ENCODE data around the gene IL6ST. TPM values are rescaled to one million over a fixed set of nuclear protein-coding genes. Genes with fewer than 3 reads are reported as not detected.
"Not testable (repeated sequence)": the region's sequence is repeated elsewhere in the genome, so short reads cannot be mapped to it uniquely, and the experiment has no call there.

IL6ST gene
- total and polyA plus RNA-seq, 2 experiments from 2014 or later = 197 to 242 TPM

- H3K27ac ChIP-seq = no peak overlapping the region
- H4K20me1 ChIP-seq (ENCODE audit: insufficient read depth) = no peaks in the 10 kb centered on the region
- H3K9me2 ChIP-seq (ENCODE audit: insufficient read depth) = no peaks in the 10 kb centered on the region
- no peak overlapping the region for H3K9ac ChIP-seq
- peaks cover 54% of the 10 kb centered on the region for H3K36me3 ChIP-seq (ENCODE audit: low read depth)
- DNase-seq = no peak
- in situ Hi-C loops (cut with MboI) = no loop called here
- H3K4me1 ChIP-seq (ENCODE audit: insufficient read depth) = peaks cover 11% of the 10 kb centered on the region; the same call in 1 of the 2 replicates
- TF ChIP-seq EZH2phosphoT487 (IDR thresholded peaks at IDR 0.05; ENCODE audit: insufficient read depth, low read depth) = no peak
- TF ChIP-seq EZH2 (IDR thresholded peaks at IDR 0.05; ENCODE audit: insufficient read depth, poor library complexity, severe bottlenecking) = no peak
- H3K79me2 ChIP-seq (ENCODE audit: insufficient read depth) = peaks cover 74% of the 10 kb centered on the region
- H2AFZ ChIP-seq = no peak overlapping the region
- H3K27me3 ChIP-seq (replicated peaks; ENCODE audit: insufficient read depth) = no peaks in the 10 kb centered on the region
- no peak overlapping the region for H3K4me3 ChIP-seq
- H3K4me2 ChIP-seq (ENCODE audit: unreplicated experiment) = no peak overlapping the region
- no peaks in the 10 kb centered on the region for H3F3A ChIP-seq (ENCODE audit: insufficient read depth)
- H3K9me3 ChIP-seq (ENCODE audit: low read depth) = no peaks in the 10 kb centered on the region
These were observed 28.5 kb downstream of the IL6ST start for GRCh38 chr5:55966284-55966683.

GRCh38 chr5:55965525-55965924 is 29.2 kb downstream of the IL6ST start:
- DNase-seq = no peak
- no peaks in the 10 kb centered on the region for H3K9me3 ChIP-seq (ENCODE audit: low read depth)
- H4K20me1 ChIP-seq (ENCODE audit: insufficient read depth) = no peaks in the 10 kb centered on the region
- H3F3A ChIP-seq (ENCODE audit: insufficient read depth) = no peaks in the 10 kb centered on the region
- H3K4me3 ChIP-seq = no peak overlapping the region
- in situ Hi-C loops (cut with MboI) = no loop called here
- no peak for TF ChIP-seq EZH2 (IDR thresholded peaks at IDR 0.05; ENCODE audit: insufficient read depth, poor library complexity, severe bottlenecking)
- no peak for TF ChIP-seq EZH2phosphoT487 (IDR thresholded peaks at IDR 0.05; ENCODE audit: insufficient read depth, low read depth)
- no peak overlapping the region for H3K4me2 ChIP-seq (ENCODE audit: unreplicated experiment)
- H3K27me3 ChIP-seq (replicated peaks; ENCODE audit: insufficient read depth) = no peaks in the 10 kb centered on the region
- no peak overlapping the region for H3K27ac ChIP-seq
- peaks cover 67% of the 10 kb centered on the region for H3K79me2 ChIP-seq (ENCODE audit: insufficient read depth)
- no peak overlapping the region for H2AFZ ChIP-seq
- peaks cover 61% of the 10 kb centered on the region for H3K36me3 ChIP-seq (ENCODE audit: low read depth)
- 86 to 91% methylated on average over 6 of the region's 6 CpGs for WGBS, 2 experiments (ENCODE audit: low coverage in 1 of 2, low lambda C conversion rate in 2 of 2, missing lambda C conversion rate in 2 of 2)
- peaks cover 11% of the 10 kb centered on the region; the same call in 1 of the 2 replicates for H3K4me1 ChIP-seq (ENCODE audit: insufficient read depth)
- H3K9me2 ChIP-seq (ENCODE audit: insufficient read depth) = no peaks in the 10 kb centered on the region
- H3K9ac ChIP-seq = no peak overlapping the region

GRCh38 chr5:55960779-55961178 is 34.0 kb downstream of the IL6ST start:
- Histone ChIP-seq H3K27me3 (replicated peaks; ENCODE audit: insufficient read depth) (no peaks in the 10 kb centered on the region), H3K36me3 (ENCODE audit: low read depth) (peaks cover 71% of the 10 kb centered on the region), H3F3A (ENCODE audit: insufficient read depth) (no peaks in the 10 kb centered on the region), H3K9ac (no peak overlapping the region), H3K4me1 (ENCODE audit: insufficient read depth) (no peaks in the 10 kb centered on the region), H3K79me2 (ENCODE audit: insufficient read depth) (peaks cover 33% of the 10 kb centered on the region), H3K9me3 (ENCODE audit: low read depth) (no peaks in the 10 kb centered on the region), H3K27ac (no peak overlapping the region), H4K20me1 (ENCODE audit: insufficient read depth) (no peaks in the 10 kb centered on the region), H3K4me2 (ENCODE audit: unreplicated experiment) (no peak overlapping the region), H2AFZ (no peak overlapping the region), H3K9me2 (ENCODE audit: insufficient read depth) (no peaks in the 10 kb centered on the region), H3K4me3 (no peak overlapping the region)
- no peak for TF ChIP-seq EZH2 (IDR thresholded peaks at IDR 0.05; ENCODE audit: insufficient read depth, poor library complexity, severe bottlenecking)
- no peak for TF ChIP-seq EZH2phosphoT487 (IDR thresholded peaks at IDR 0.05; ENCODE audit: insufficient read depth, low read depth)
- in situ Hi-C loops (cut with MboI) = no loop called here
- WGBS, 2 experiments (ENCODE audit: low coverage in 1 of 2, low lambda C conversion rate in 2 of 2, missing lambda C conversion rate in 2 of 2) = 93 to 97% methylated on average over 7 of the region's 7 CpGs
- DNase-seq = no peak

- H3F3A ChIP-seq (ENCODE audit: insufficient read depth) = no peaks in the 10 kb centered on the region
- H3K9me3 ChIP-seq (ENCODE audit: low read depth) = no peaks in the 10 kb centered on the region
- peaks cover 79% of the 10 kb centered on the region for H3K36me3 ChIP-seq (ENCODE audit: low read depth)
- no peaks in the 10 kb centered on the region for H3K9me2 ChIP-seq (ENCODE audit: insufficient read depth)
- no peaks in the 10 kb centered on the region for H3K4me1 ChIP-seq (ENCODE audit: insufficient read depth)
- H4K20me1 ChIP-seq (ENCODE audit: insufficient read depth) = no peaks in the 10 kb centered on the region
- H3K27me3 ChIP-seq (replicated peaks; ENCODE audit: insufficient read depth) = no peaks in the 10 kb centered on the region
- H3K79me2 ChIP-seq (ENCODE audit: insufficient read depth) = peaks cover 20% of the 10 kb centered on the region
- no peak overlapping the region for H3K9ac ChIP-seq
- no peak overlapping the region for H2AFZ ChIP-seq
- no peak overlapping the region for H3K4me3 ChIP-seq
- no peak for TF ChIP-seq EZH2phosphoT487 (IDR thresholded peaks at IDR 0.05; ENCODE audit: insufficient read depth, low read depth)
- TF ChIP-seq EZH2 (IDR thresholded peaks at IDR 0.05; ENCODE audit: insufficient read depth, poor library complexity, severe bottlenecking) = no peak
- no peak overlapping the region for H3K27ac ChIP-seq
- DNase-seq = no peak
- in situ Hi-C loops (cut with MboI) = no loop called here
- no peak overlapping the region for H3K4me2 ChIP-seq (ENCODE audit: unreplicated experiment)
- WGBS, 2 experiments (ENCODE audit: low coverage in 1 of 2, low lambda C conversion rate in 2 of 2, missing lambda C conversion rate in 2 of 2) = 92 to 95% methylated on average over 1 of the region's 1 CpG
These were observed 35.6 kb downstream of the IL6ST start for GRCh38 chr5:55959208-55959607.

GRCh38 chr5:55941154-55941553 is 53.6 kb downstream of the IL6ST start:
- in situ Hi-C loops (cut with MboI); H4K20me1 ChIP-seq (ENCODE audit: insufficient read depth): not testable (repeated sequence)
- H3K36me3 ChIP-seq (ENCODE audit: low read depth) = peaks cover 63% of the 10 kb centered on the region; the same call in 1 of the 2 replicates

GRCh38 chr5:55937598-55937997 is 57.2 kb downstream of the IL6ST start:
- H2AFZ ChIP-seq; H3K4me3 ChIP-seq; H3K9me2 ChIP-seq (ENCODE audit: insufficient read depth); H3K27ac ChIP-seq; DNase-seq; H3K79me2 ChIP-seq (ENCODE audit: insufficient read depth); H3K9me3 ChIP-seq (ENCODE audit: low read depth); H3K27me3 ChIP-seq (replicated peaks; ENCODE audit: insufficient read depth); H3K9ac ChIP-seq; H3K4me2 ChIP-seq (ENCODE audit: unreplicated experiment); in situ Hi-C loops (cut with MboI); H4K20me1 ChIP-seq (ENCODE audit: insufficient read depth): not testable (repeated sequence)
- Histone ChIP-seq H3F3A (ENCODE audit: insufficient read depth) (peaks cover 41% of the 10 kb centered on the region), H3K4me1 (ENCODE audit: insufficient read depth) (peaks cover 12% of the 10 kb centered on the region), H3K36me3 (ENCODE audit: low read depth) (peaks cover 45% of the 10 kb centered on the region; the same call in 1 of the 2 replicates)

More at GRCh38 chr5:55941154-55941553, 53.6 kb downstream of the IL6ST start:
- H3K9me2 ChIP-seq (ENCODE audit: insufficient read depth); H3K4me1 ChIP-seq (ENCODE audit: insufficient read depth); H2AFZ ChIP-seq; H3K9ac ChIP-seq; H3K4me2 ChIP-seq (ENCODE audit: unreplicated experiment); H3K27me3 ChIP-seq (replicated peaks; ENCODE audit: insufficient read depth); H3K4me3 ChIP-seq; H3K9me3 ChIP-seq (ENCODE audit: low read depth); H3K27ac ChIP-seq; H3K79me2 ChIP-seq (ENCODE audit: insufficient read depth); DNase-seq: not testable (repeated sequence)
- H3F3A ChIP-seq (ENCODE audit: insufficient read depth) = peaks cover 29% of the 10 kb centered on the region
- WGBS, 2 experiments (ENCODE audit: low coverage in 1 of 2, low lambda C conversion rate in 2 of 2, missing lambda C conversion rate in 2 of 2) = 76 to 83% methylated on average over 4 of the region's 4 CpGs

Data from GM23248 (cell line).